Mesendoderm (in vitro differentiated cells): ENCODE results near the gene TSPEAR.

Experiments
- DNase-seq: peaks from one replicate; pipeline ENCODE4 v3.0.0; 2013
- H2AK5ac ChIP-seq: 2 replicates; pipeline ENCODE4 v1.6.1; 2013; ENCODE audit warnings: low read length, inconsistent platforms
- H2BK120ac ChIP-seq: 2 replicates; pipeline ENCODE4 v1.6.1; 2013; ENCODE audit warnings: low read depth, mild to moderate bottlenecking, low read length, moderate library complexity, mixed read lengths
- H2BK15ac ChIP-seq: replicated peaks from 2 replicates; pipeline ENCODE4 v1.6.1; 2013; ENCODE audit warnings: low read depth, mild to moderate bottlenecking, moderate library complexity
- H2BK5ac ChIP-seq: 2 replicates; pipeline ENCODE4 v1.6.1; 2013; ENCODE audit warnings: low read length, inconsistent platforms
- H3K18ac ChIP-seq: 2 replicates; pipeline ENCODE4 v1.6.1; 2013; ENCODE audit warnings: mild to moderate bottlenecking, low read length, mixed read lengths
- H3K23ac ChIP-seq: one replicate; pipeline ENCODE4 v1.6.1; 2013; ENCODE audit warnings: low read length
- H3K27ac ChIP-seq: 2 replicates; pipeline ENCODE4 v1.5.1; 2013; ENCODE audit warnings: low read depth, mild to moderate bottlenecking, inconsistent platforms, low read length, moderate library complexity
- H3K27me3 ChIP-seq: 2 replicates; pipeline ENCODE4 v1.6.1; 2013; ENCODE audit warnings: low read length, control low read depth, mild to moderate bottlenecking, inconsistent platforms; ENCODE audit not compliant: insufficient read depth, poor library complexity
- H3K36me3 ChIP-seq: 2 replicates; pipeline ENCODE4 v1.6.1; 2013; ENCODE audit warnings: low read length, inconsistent platforms; ENCODE audit not compliant: control insufficient read depth, insufficient read depth
- H3K4ac ChIP-seq: one replicate; pipeline ENCODE4 v1.6.1; 2013; ENCODE audit warnings: low read depth, mild to moderate bottlenecking, low read length, moderate library complexity
- H3K4me1 ChIP-seq: 2 replicates; pipeline ENCODE4 v1.6.1; 2013; ENCODE audit warnings: low read depth, low read length, inconsistent platforms; ENCODE audit not compliant: control insufficient read depth
- H3K4me2 ChIP-seq: 2 replicates; pipeline ENCODE4 v1.6.1; 2013; ENCODE audit warnings: low read length
- H3K4me3 ChIP-seq: 2 replicates; pipeline ENCODE4 v1.5.1; 2013; ENCODE audit warnings: mild to moderate bottlenecking, low read length
- H3K56ac ChIP-seq: one replicate; pipeline ENCODE4 v1.6.1; 2013; ENCODE audit warnings: low read length
- H3K79me1 ChIP-seq: 2 replicates; pipeline ENCODE4 v1.6.1; 2013; ENCODE audit warnings: low read length, inconsistent platforms
- H3K79me2 ChIP-seq: 2 replicates; pipeline ENCODE4 v1.6.1; 2013; ENCODE audit warnings: mild to moderate bottlenecking, low read length; ENCODE audit not compliant: control insufficient read depth, insufficient read depth
- H3K9ac ChIP-seq: 2 replicates; pipeline ENCODE4 v1.6.1; 2013; ENCODE audit warnings: low read length, inconsistent platforms
- H4K5ac ChIP-seq: one replicate; pipeline ENCODE4 v1.6.1; 2013; ENCODE audit warnings: low read length
- H4K8ac ChIP-seq: one replicate; pipeline ENCODE4 v1.6.1; 2013; ENCODE audit warnings: low read depth, mild to moderate bottlenecking, control low read depth, low read length, moderate library complexity
- WGBS: extraction: QIAGEN DNeasy Blood & Tissue Kit; methylation state at CpG from one replicate; pipeline ENCODE4 v1.1.7; 2013; ENCODE audit warnings: low lambda C conversion rate, missing lambda C conversion rate; ENCODE audit not compliant: insufficient coverage; ENCODE audit errors: extremely low coverage; 5-methylcytosine and 5-hydroxymethylcytosine counted together

Gene TSPEAR

GRCh38 chr21:44485796-44486195 is 225.6 kb downstream of the TSPEAR start:
- Histone ChIP-seq H3K27ac (no peak overlapping the region), H3K79me2 (peaks cover 6% of the 10 kb centered on the region), H2AK5ac (no peak overlapping the region), H3K4me1 (no peaks in the 10 kb centered on the region), H4K5ac (no peak overlapping the region), H3K4me2 (peak overlapping the region; percentile 37), H3K79me1 (peaks cover 5% of the 10 kb centered on the region), H3K23ac (no peak overlapping the region), H3K4me3 (peak overlapping the region; percentile 58), H3K18ac (no peak overlapping the region), H3K9ac (peak overlapping the region; percentile 57), H2BK5ac (no peak overlapping the region), H3K27me3 (no peaks in the 10 kb centered on the region), H3K56ac (peak overlapping the region; percentile 90), H2BK120ac (no peak overlapping the region), H3K36me3 (no peaks in the 10 kb centered on the region), H3K4ac (no peak overlapping the region), H2BK15ac (no peak overlapping the region), H4K8ac (no peak overlapping the region)
- no peak for DNase-seq
- WGBS, result no CpG with 5 or more reads among the region's 10 CpGs

- Histone ChIP-seq H4K5ac (no peak overlapping the region), H3K18ac (no peak overlapping the region), H3K56ac (peak overlapping the region; percentile 90), H2BK15ac (no peak overlapping the region), H3K79me2 (peaks cover 6% of the 10 kb centered on the region), H3K9ac (peak overlapping the region; percentile 57), H3K27me3 (no peaks in the 10 kb centered on the region), H3K4me2 (peak overlapping the region; percentile 37), H4K8ac (no peak overlapping the region), H2BK120ac (no peak overlapping the region), H2AK5ac (no peak overlapping the region), H2BK5ac (no peak overlapping the region), H3K36me3 (no peaks in the 10 kb centered on the region), H3K23ac (no peak overlapping the region), H3K27ac (no peak overlapping the region), H3K4me3 (peak overlapping the region; percentile 58), H3K79me1 (peaks cover 5% of the 10 kb centered on the region), H3K4ac (no peak overlapping the region), H3K4me1 (no peaks in the 10 kb centered on the region)
- no CpG with 5 or more reads among the region's 25 CpGs for WGBS
- DNase-seq, result peak; percentile 88
Measured at GRCh38 chr21:44485254-44485793, 226.0 kb downstream of the TSPEAR start.

- H3K23ac ChIP-seq, result no peak overlapping the region
- peaks cover 6% of the 10 kb centered on the region for H3K79me2 ChIP-seq
- no peaks in the 10 kb centered on the region for H3K4me1 ChIP-seq
- H3K9ac ChIP-seq, result no peak overlapping the region
- no peak overlapping the region for H3K4ac ChIP-seq
- no peaks in the 10 kb centered on the region for H3K36me3 ChIP-seq
- no peak overlapping the region for H2BK15ac ChIP-seq
- no peak overlapping the region for H3K18ac ChIP-seq
- H2BK5ac ChIP-seq, result no peak overlapping the region
- no peak overlapping the region for H4K5ac ChIP-seq
- no peak overlapping the region for H3K4me3 ChIP-seq
- H2AK5ac ChIP-seq, result no peak overlapping the region
- H3K27me3 ChIP-seq, result no peaks in the 10 kb centered on the region
- no peak overlapping the region for H3K4me2 ChIP-seq
- H3K56ac ChIP-seq, result no peak overlapping the region
- no peak for DNase-seq
- H3K79me1 ChIP-seq, result peaks cover 5% of the 10 kb centered on the region
- WGBS, result no CpG with 5 or more reads among the region's 43 CpGs
- no peak overlapping the region for H2BK120ac ChIP-seq
- no peak overlapping the region for H4K8ac ChIP-seq
- no peak overlapping the region for H3K27ac ChIP-seq
Measured at GRCh38 chr21:44484498-44485253, 226.7 kb downstream of the TSPEAR start.

- peaks cover 5% of the 10 kb centered on the region for H3K79me1 ChIP-seq
- no peak overlapping the region for H4K8ac ChIP-seq
- no peaks in the 10 kb centered on the region for H3K4me1 ChIP-seq
- H4K5ac ChIP-seq, result no peak overlapping the region
- H3K56ac ChIP-seq, result peak overlapping the region; percentile 57
- H3K79me2 ChIP-seq, result peaks cover 6% of the 10 kb centered on the region
- H3K4ac ChIP-seq, result no peak overlapping the region
- H2BK5ac ChIP-seq, result no peak overlapping the region
- no peak overlapping the region for H3K18ac ChIP-seq
- no peak overlapping the region for H3K9ac ChIP-seq
- no peaks in the 10 kb centered on the region for H3K36me3 ChIP-seq
- peak overlapping the region; percentile 98 for H2AK5ac ChIP-seq
- WGBS, result no CpG with 5 or more reads among the region's 28 CpGs
- H3K4me3 ChIP-seq, result no peak overlapping the region
- DNase-seq, result no peak
- H3K23ac ChIP-seq, result no peak overlapping the region
- no peak overlapping the region for H3K27ac ChIP-seq
- H2BK120ac ChIP-seq, result no peak overlapping the region
- H3K27me3 ChIP-seq, result no peaks in the 10 kb centered on the region
- no peak overlapping the region for H3K4me2 ChIP-seq
- no peak overlapping the region for H2BK15ac ChIP-seq
Measured at GRCh38 chr21:44483288-44484237, 227.8 kb downstream of the TSPEAR start.

GRCh38 chr21:44482581-44483287 is 228.6 kb downstream of the TSPEAR start:
- H3K27ac ChIP-seq, result no peak overlapping the region
- DNase-seq, result peak; percentile 74

More at GRCh38 chr21:44482581-44483287, 228.6 kb downstream of the TSPEAR start:
- H3K4me3 ChIP-seq, result no peak overlapping the region
- H3K79me1 ChIP-seq, result no peaks in the 10 kb centered on the region
- H4K8ac ChIP-seq, result no peak overlapping the region
- no peak overlapping the region for H3K4ac ChIP-seq
- no peaks in the 10 kb centered on the region for H3K27me3 ChIP-seq
- H3K4me2 ChIP-seq, result no peak overlapping the region
- no peak overlapping the region for H2BK15ac ChIP-seq
- no CpG with 5 or more reads among the region's 14 CpGs for WGBS
- H3K23ac ChIP-seq, result no peak overlapping the region
- H3K36me3 ChIP-seq, result no peaks in the 10 kb centered on the region
- H4K5ac ChIP-seq, result no peak overlapping the region
- H3K4me1 ChIP-seq, result no peaks in the 10 kb centered on the region
- H3K18ac ChIP-seq, result no peak overlapping the region
- H2BK120ac ChIP-seq, result no peak overlapping the region
- H2AK5ac ChIP-seq, result no peak overlapping the region
- H3K79me2 ChIP-seq, result no peaks in the 10 kb centered on the region
- no peak overlapping the region for H3K9ac ChIP-seq
- no peak overlapping the region for H2BK5ac ChIP-seq
- H3K56ac ChIP-seq, result no peak overlapping the region
